ENCODE data around the gene FOXP1. TPM values are rescaled to one million over a fixed set of nuclear protein-coding genes. Genes with fewer than 3 reads are reported as not detected.

Gene FOXP1
- total and polyA plus RNA-seq, 2 of the 13 experiments (the other 11 are each of a cell fraction or from before 2014, with no cell fraction given), result 40.4 to 59.0 TPM

GRCh38 chr3:71062952-71063772 is 520.4 kb downstream of the FOXP1 start (continued):
- TF ChIP-seq ARID3A (IDR thresholded peaks at IDR 0.05; ENCODE audit: low read depth, low read length), result no peak

- 60% methylated on average over 14 of the region's 14 CpGs for WGBS (ENCODE audit: low lambda C conversion rate)
- ChIA-PET POLR2A (interaction anchor here (1.2 to 5.5 kb wide), 8 partner anchors 13 to 521 kb away, joined by 3 to 65 read pairs (median 4); partner anchors contain the start of gene FOXP1), CTCF (ENCODE audit: low intra/inter-chr PET ratio, low total read pairs) (no interaction called here)
- Histone ChIP-seq H3K36me3 (replicated peaks in 1 of 2; ENCODE audit: control insufficient read depth in 1 of 2, insufficient read depth in 2 of 2, low read length in 2 of 2) (no peaks in the 10 kb centered on the region), H3K4me3 (replicated peaks in 1 of 3; ENCODE audit: insufficient read depth in 1 of 3, low read depth in 2 of 3, low read length in 3 of 3) (peak overlapping the region; percentile 70 to 83 (median 82); a peak in 5 of 6 replicates), H3K27ac (ENCODE audit: extremely low read length, insufficient read depth, low read length) (peak overlapping the region; percentile 71), H3K9me3 (ENCODE audit: low read length) (no peaks in the 10 kb centered on the region), H2AFZ (ENCODE audit: low read length) (no peak overlapping the region), H3K27me3 (ENCODE audit: control insufficient read depth in 1 of 2, insufficient read depth in 2 of 2, low read length in 2 of 2) (no peaks in the 10 kb centered on the region; a peak in 1 of 5 replicates), H3K9ac (ENCODE audit: insufficient read depth, low read depth, low read length) (peak overlapping the region; percentile 77), H3K4me2 (ENCODE audit: low read depth, low read length) (peak overlapping the region; percentile 89), H3K79me2 (ENCODE audit: insufficient read depth, low read length) (peaks cover 92% of the 10 kb centered on the region), H4K20me1 (ENCODE audit: insufficient read depth, low read length) (no peaks in the 10 kb centered on the region; the same call in 1 of the 2 replicates), H3K4me1 (ENCODE audit: insufficient read depth, low read length) (peaks cover 77% of the 10 kb centered on the region)
- in situ Hi-C loops (cut with HindIII; ENCODE audit: extremely low pct_ligation_motif_present, low pct_unique_long_range_greater_than_20kb), result no loop called here
- intact Hi-C loops (cut with micrococcal nuclease; ENCODE audit: unreplicated experiment), result loop anchor here (2.0 to 10.0 kb wide), 3 partner anchors 55 to 147 kb away; no protein-coding TSS in a partner anchor
- no peak for FAIRE-seq
- BruUV-seq (replicated peaks), result no TSS peak
- no peak for DNase-seq (ENCODE audit: low spot score)
- no peak for ATAC-seq
- no peak for TF ChIP-seq MNT (IDR thresholded peaks at IDR 0.05)
- TF ChIP-seq TBX3 (IDR thresholded peaks at IDR 0.05; ENCODE audit: borderline replicate concordance), result no peak
- no peak for TF ChIP-seq ZNF737 (CRISPR knock-in tag; IDR thresholded peaks at IDR 0.05; ENCODE audit: borderline replicate concordance)
- TF ChIP-seq MZF1 (CRISPR knock-in tag; IDR thresholded peaks at IDR 0.05; ENCODE audit: borderline replicate concordance), result no peak
- no peak for TF ChIP-seq FOXM1 (CRISPR knock-in tag; IDR thresholded peaks at IDR 0.05)
- TF ChIP-seq CEBPG (CRISPR knock-in tag; IDR thresholded peaks at IDR 0.05), result peak; percentile 86
- TF ChIP-seq HDAC2 (CRISPR knock-in tag; IDR thresholded peaks at IDR 0.05), result 0 out of 2 replicates have a peak, but pooled peaks have one; percentile 33
- no peak for TF ChIP-seq DPF2 (CRISPR knock-in tag; IDR thresholded peaks at IDR 0.05; ENCODE audit: borderline replicate concordance, low read depth)
- peak; percentile 95 for TF ChIP-seq CEBPB (IDR thresholded peaks at IDR 0.05; ENCODE audit: borderline replicate concordance, low read depth, low read length)
- TF ChIP-seq ARID5B (CRISPR knock-in tag; IDR thresholded peaks at IDR 0.05), result 0 out of 2 replicates have a peak, but pooled peaks have one; percentile 9
- TF ChIP-seq SAP130 (CRISPR knock-in tag; IDR thresholded peaks at IDR 0.05; ENCODE audit: low read depth), result peak; percentile 31; the same call in 1 of the 2 replicates
- TF ChIP-seq ZNF350 (CRISPR knock-in tag; IDR thresholded peaks at IDR 0.05; ENCODE audit: borderline replicate concordance, low read depth), result no peak
These were observed 521.2 kb downstream of the FOXP1 start for GRCh38 chr3:71062037-71062932.
